ENCODE results near the gene SC5D.

DNA sequence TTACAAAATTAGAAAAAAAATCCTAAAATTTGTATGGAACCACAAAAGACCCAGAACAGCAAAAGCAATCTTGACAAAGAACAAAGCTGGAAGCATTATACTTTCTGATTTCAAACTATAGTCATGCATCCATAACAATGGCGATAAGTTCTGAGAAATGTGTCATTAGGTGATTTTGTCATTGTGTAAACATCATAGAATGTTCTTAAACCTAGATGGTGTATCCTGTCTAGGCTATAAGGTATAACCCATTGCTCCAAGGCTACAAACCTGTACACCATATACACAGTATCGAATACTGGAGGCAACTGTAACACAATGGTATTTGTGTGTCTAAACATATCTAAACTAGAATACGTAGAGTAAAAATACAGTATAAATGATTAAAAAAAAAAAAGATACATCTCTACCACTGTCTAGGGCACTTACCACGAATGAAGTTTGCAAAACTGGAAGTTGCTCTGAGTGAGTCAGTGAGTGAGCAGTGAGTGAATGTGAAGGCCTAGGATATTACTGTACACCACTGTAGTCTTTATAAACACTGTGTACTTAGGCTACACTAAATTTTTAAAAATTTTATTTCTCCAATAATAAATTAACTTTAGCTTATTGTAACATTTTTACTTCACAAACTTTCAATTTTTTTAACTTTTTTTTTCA, 18.1 kb upstream of the SC5D start:
- TF ChIP-seq, protein P1, sequence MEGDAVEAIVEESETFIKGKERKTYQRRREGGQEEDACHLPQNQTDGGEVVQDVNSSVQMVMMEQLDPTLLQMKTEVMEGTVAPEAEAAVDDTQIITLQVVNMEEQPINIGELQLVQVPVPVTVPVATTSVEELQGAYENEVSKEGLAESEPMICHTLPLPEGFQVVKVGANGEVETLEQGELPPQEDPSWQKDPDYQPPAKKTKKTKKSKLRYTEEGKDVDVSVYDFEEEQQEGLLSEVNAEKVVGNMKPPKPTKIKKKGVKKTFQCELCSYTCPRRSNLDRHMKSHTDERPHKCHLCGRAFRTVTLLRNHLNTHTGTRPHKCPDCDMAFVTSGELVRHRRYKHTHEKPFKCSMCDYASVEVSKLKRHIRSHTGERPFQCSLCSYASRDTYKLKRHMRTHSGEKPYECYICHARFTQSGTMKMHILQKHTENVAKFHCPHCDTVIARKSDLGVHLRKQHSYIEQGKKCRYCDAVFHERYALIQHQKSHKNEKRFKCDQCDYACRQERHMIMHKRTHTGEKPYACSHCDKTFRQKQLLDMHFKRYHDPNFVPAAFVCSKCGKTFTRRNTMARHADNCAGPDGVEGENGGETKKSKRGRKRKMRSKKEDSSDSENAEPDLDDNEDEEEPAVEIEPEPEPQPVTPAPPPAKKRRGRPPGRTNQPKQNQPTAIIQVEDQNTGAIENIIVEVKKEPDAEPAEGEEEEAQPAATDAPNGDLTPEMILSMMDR (IDR thresholded peaks at IDR 0.05; ENCODE audit: low read depth, low read length): no peak
- TF ChIP-seq MYC (IDR thresholded peaks at IDR 0.05; ENCODE audit: low read depth, low read length) (no peak), POLR2A (IDR thresholded peaks at IDR 0.05; ENCODE audit: extremely low read depth, insufficient read length) (no peak)
